Heart left ventricle (tissue), 13 donors: ENCODE measurements around the gene PPP2R2D.

Source experiments
- POLR2A ChIP-seq, 2 donors: fragments of 450-650 bp; IDR thresholded peaks; one replicate each; pipeline ENCODE4 v1.6.1; 2017; ENCODE audit warnings: antibody characterized with exemption in 2 of 2, mild to moderate bottlenecking in 2 of 2, moderate library complexity in 2 of 2
- TF ChIP-seq, protein P1 (sequence below), 12 donors: fragments of 200-600 bp; sonication (generic) in 4 of 12; IDR thresholded peaks; one replicate each; pipeline versions ENCODE4 v1.5.0 to v1.8.0; 2018 to 2022; ENCODE audit warnings: antibody characterized with exemption in 12 of 12, mild to moderate bottlenecking in 5 of 12
- donor health status: ischemic (EF 13 %, LVEDD 7.1; RV severe dilation, severe dysfunction).
- donor health status: DM: no; HTN: yes; CAD: no.
- donor health status: DM: no; HTN: no; CAD: no.
- donor health status: ischemic (EF 25% LVEDD 6.9; RV normal size, moderate dysfunction).
- donor health status: ischemic (EF 25% LVEDD 5.7; RV mildly dilated, moderate dysfunction).
- donor health status: ischemic (EF 35%, LVEDD 5.7; RV mildly dilated, moderate dysfunction).
- donor health status: nonischemic (EF 11% LVEDD 7.7; RV severe dilation, severe dysfunction).
- donor health status: DM: yes; HTN: yes; CAD: no.
- donor health status: PGD.
- donor health status: ischemic (EF 29% LVEDD 5.4; RV normal size, mild dysfunction).
- donor health status: nonischemic (EF 23%, LVEDD 6.1; RV moderate dilation, normal function).

DNA sequence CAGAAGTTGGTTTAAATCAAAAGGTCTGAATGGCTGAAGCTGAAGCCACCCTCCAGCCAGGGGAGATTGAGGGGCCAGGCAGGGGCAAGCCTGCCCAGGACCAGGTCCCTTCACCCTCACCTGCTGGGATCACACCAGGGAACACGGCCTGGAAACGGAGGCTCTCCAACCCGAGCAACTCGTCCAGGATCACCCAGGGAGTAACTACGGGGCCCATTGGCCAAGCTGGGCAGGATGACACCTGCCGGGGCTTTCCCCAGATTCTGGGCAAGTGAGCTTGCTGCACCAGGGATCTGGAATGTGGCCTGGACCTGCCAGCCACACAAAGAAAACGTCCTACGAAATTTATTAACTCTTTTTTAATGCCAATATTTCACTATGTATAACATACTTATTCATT lies 30.4 kb upstream of the PPP2R2D start:
- TF ChIP-seq, protein P1, sequence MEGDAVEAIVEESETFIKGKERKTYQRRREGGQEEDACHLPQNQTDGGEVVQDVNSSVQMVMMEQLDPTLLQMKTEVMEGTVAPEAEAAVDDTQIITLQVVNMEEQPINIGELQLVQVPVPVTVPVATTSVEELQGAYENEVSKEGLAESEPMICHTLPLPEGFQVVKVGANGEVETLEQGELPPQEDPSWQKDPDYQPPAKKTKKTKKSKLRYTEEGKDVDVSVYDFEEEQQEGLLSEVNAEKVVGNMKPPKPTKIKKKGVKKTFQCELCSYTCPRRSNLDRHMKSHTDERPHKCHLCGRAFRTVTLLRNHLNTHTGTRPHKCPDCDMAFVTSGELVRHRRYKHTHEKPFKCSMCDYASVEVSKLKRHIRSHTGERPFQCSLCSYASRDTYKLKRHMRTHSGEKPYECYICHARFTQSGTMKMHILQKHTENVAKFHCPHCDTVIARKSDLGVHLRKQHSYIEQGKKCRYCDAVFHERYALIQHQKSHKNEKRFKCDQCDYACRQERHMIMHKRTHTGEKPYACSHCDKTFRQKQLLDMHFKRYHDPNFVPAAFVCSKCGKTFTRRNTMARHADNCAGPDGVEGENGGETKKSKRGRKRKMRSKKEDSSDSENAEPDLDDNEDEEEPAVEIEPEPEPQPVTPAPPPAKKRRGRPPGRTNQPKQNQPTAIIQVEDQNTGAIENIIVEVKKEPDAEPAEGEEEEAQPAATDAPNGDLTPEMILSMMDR (IDR thresholded peaks at IDR 0.05): no peak
- no peak for TF ChIP-seq POLR2A (IDR thresholded peaks at IDR 0.05)
